Left renal cortex interstitium (tissue), 4 donors: Measurements from ENCODE around the gene CDHR1. TPM values are rescaled to one million over a fixed set of nuclear protein-coding genes. Genes with fewer than 3 reads are reported as not detected.

Experiments
- DNase-seq, 4 donors: peaks; one replicate each; pipeline ENCODE4 v3.0.0-alpha.2; 2013; ENCODE audit warnings: low read depth in 4 of 4, low spot score in 2 of 4, missing footprints in 1 of 4
- polyA plus RNA-seq, 4 donors: library from polyadenylated mRNA; unstranded; fragments of 120-200 nt; gene quantifications; one replicate each; pipeline ENCODE4 v1.2.1, GENCODE V29; 2013; ENCODE audit not compliant: insufficient read length in 4 of 4

CDHR1 gene
- polyA plus RNA-seq, 4 donors = 0.64 to 0.99 (median 0.75) TPM

GRCh38 chr10:84256510-84257342, 62.4 kb downstream of the CDHR1 start:
- peak in 1 of 4 donors; percentile 20 for DNase-seq

GRCh38 chr10:84257343-84258020, 63.1 kb downstream of the CDHR1 start:
- no peak for DNase-seq

DNA sequence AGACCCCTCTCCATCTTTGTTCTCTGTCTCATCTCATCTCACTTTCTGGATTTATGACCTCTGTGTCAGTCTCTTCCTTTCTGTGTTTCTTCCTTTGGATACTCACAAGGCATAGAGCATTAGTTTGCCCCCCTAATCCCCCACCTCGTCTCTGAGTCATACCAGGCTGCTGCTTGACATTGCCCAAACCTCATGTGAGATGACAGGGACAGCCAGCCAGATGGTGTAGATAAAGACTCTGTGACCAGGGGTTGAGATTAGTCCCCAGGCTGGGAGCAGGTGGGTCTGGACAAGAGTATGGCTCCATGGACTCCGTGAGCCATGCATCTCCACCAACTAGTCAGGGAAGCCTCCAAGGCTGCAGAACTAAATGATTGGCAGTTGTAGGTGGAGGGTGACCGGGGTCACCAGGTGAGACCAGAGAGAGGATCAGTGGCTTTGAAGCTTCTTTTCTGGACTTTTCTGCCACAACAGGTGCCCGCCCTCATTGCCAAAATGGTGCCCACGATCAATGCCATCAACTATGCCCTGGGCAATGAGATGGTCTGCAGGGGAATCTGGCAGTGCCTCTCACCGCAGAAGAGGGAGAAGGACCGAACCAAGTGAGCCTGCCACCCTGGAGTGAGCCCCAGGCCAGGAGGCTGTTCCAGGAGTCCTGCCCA, 63.8 kb downstream of the CDHR1 start:
- no peak for DNase-seq

- DNase-seq = no peak
Measured at GRCh38 chr10:84261236-84261915, 67.0 kb downstream of the CDHR1 start.

DNA sequence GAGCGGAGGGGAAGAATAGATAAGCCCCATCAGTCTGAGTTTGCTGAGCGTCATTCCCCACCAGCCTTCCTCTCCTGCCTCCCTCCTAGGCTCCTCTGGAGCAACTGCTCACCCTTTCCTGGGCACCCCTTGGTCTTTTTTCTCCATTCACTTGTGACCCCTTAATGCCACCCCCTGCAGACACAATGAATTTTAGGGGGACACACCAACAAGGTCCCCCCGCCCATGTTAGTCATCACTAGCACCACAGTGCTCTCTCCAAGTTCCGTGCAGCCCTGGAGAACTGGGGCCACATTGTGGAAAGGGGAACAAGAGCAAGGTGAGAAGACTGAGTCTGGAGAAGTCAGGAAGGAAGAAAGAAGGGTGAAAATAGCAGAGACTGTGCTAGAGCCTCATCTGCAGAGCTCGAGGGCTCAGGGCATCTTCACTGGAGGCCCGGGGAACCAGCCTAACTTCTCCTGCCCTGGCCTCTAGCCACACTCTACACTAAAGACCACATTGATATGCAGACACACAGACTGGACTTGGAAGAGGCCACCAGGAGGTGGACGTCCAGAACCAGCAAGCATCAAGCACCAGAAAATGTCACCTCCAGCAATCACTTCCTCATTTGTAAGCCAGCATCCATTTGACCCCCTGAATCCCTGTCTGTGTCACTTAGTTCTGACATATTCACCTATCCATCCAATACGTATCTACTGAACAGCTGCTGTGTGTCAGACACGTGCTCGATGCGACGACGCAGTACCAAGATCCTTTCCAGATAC, 68.0 kb downstream of the CDHR1 start:
- no peak for DNase-seq

- DNase-seq = no peak
Measured at GRCh38 chr10:84263716-84264115, 69.4 kb downstream of the CDHR1 start.

DNA sequence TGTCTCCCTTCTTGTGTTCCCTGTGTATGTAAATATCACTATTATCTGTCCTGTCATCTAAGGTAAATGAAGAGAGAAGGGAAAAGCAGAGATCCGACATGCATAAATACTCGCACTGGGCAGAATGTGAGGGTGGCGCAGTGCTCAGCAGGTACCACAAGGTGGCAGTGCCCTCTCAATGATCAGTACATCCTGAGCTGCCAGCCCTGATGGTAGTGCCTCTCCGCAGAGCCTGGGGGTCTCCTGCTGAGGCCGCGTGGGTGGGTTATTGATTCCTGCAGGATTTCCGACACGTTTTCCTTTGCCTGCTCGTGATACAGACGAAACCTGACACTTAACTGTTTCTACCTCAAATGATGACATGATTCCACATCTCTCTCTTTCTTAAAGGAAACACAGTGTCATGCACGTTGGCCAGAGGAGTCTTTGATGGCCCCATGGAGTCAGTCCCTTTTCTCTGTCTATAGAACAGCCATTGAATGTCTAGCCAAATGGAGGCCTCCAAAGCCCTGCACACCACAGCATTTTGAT, 70.3 kb downstream of the CDHR1 start:
- peak in 2 of 4 donors; percentile 12 to 24 for DNase-seq

GRCh38 chr10:84265418-84265817, 71.1 kb downstream of the CDHR1 start:
- DNase-seq = no peak

GRCh38 chr10:84267503-84268126, 73.3 kb downstream of the CDHR1 start:
- DNase-seq = no peak

- no peak for DNase-seq
Measured at GRCh38 chr10:84269162-84269561, 74.8 kb downstream of the CDHR1 start.

Other genes with a start within 250 kb of the CDHR1 start
- gene GHITM, start 55.0 kb upstream of the CDHR1 start, polyA plus RNA-seq = 100 to 1,000 TPM; 147 to 199 (median 171) TPM
- under 1 TPM in 3 of 4 donors, not detected in 1; 0.22 to 0.51 (median 0.46) TPM for gene GPR15LG, start 20.7 kb upstream of the CDHR1 start, polyA plus RNA-seq
- gene LRIT2, start 31.0 kb downstream of the CDHR1 start, polyA plus RNA-seq = not detected
- not detected for gene LRIT1, start 47.0 kb downstream of the CDHR1 start, polyA plus RNA-seq
- gene RGR, start 50.5 kb downstream of the CDHR1 start, polyA plus RNA-seq = under 1 TPM in 1 of 4 donors, not detected in 3; 0.16 TPM
- gene CCSER2, start 134.1 kb downstream of the CDHR1 start, polyA plus RNA-seq = 10 to 100 TPM; 23.6 to 28.5 (median 26.6) TPM